GM18505 (cell line): ENCODE results near the gene DNAH8.

Experiments used
- ATAC-seq: cut with Tn5 transposase; IDR thresholded peaks from one replicate; pipeline ENCODE4 v1.9.1; 2021; ENCODE audit not compliant: unreplicated experiment
- POLR2A ChIP-seq: IDR thresholded peaks from 4 replicates; pipeline ENCODE4 v1.6.1; 2011; ENCODE audit warnings: borderline replicate concordance; ENCODE audit not compliant: insufficient read depth, insufficient read length; ENCODE audit errors: extremely low read depth

Gene DNAH8

GRCh38 chr6:38802497-38802896 lies 87.4 kb downstream of the DNAH8 start:
- ATAC-seq: no peak

GRCh38 chr6:38803129-38803528 lies 88.0 kb downstream of the DNAH8 start:
- no peak for TF ChIP-seq POLR2A
- no peak for ATAC-seq

More at GRCh38 chr6:38802497-38802896, 87.4 kb downstream of the DNAH8 start:
- no peak for TF ChIP-seq POLR2A

GRCh38 chr6:38804358-38804757 lies 89.2 kb downstream of the DNAH8 start:
- no peak for TF ChIP-seq POLR2A
- no peak for ATAC-seq

GRCh38 chr6:38805127-38805655 lies 90.1 kb downstream of the DNAH8 start:
- no peak for TF ChIP-seq POLR2A
- ATAC-seq: no peak

GRCh38 chr6:38805692-38806091 lies 90.6 kb downstream of the DNAH8 start:
- ATAC-seq: no peak
- TF ChIP-seq POLR2A: no peak

- no peak for TF ChIP-seq POLR2A
- ATAC-seq: no peak
Observed at GRCh38 chr6:38806271-38806670, 91.2 kb downstream of the DNAH8 start.

GRCh38 chr6:38806833-38807232 lies 91.7 kb downstream of the DNAH8 start:
- ATAC-seq: no peak

GRCh38 chr6:38808039-38808438 lies 92.9 kb downstream of the DNAH8 start:
- no peak for TF ChIP-seq POLR2A
- no peak for ATAC-seq

More at GRCh38 chr6:38806833-38807232, 91.7 kb downstream of the DNAH8 start:
- TF ChIP-seq POLR2A: no peak

GRCh38 chr6:38813041-38813823 lies 98.1 kb downstream of the DNAH8 start:
- no peak for ATAC-seq
- TF ChIP-seq POLR2A: no peak

- no peak for TF ChIP-seq POLR2A
- ATAC-seq: no peak
Observed at GRCh38 chr6:38814761-38815160, 99.7 kb downstream of the DNAH8 start.

GRCh38 chr6:38815250-38815649 lies 100.1 kb downstream of the DNAH8 start:
- ATAC-seq: no peak
- no peak for TF ChIP-seq POLR2A

GRCh38 chr6:38818691-38819090 lies 103.6 kb downstream of the DNAH8 start:
- ATAC-seq: no peak
- TF ChIP-seq POLR2A: no peak

- no peak for ATAC-seq
- TF ChIP-seq POLR2A: no peak
Observed at GRCh38 chr6:38822963-38823362, 107.9 kb downstream of the DNAH8 start.

GRCh38 chr6:38824243-38824894 lies 109.3 kb downstream of the DNAH8 start:
- no peak for TF ChIP-seq POLR2A
- ATAC-seq: no peak
